ENCODE data around the gene FLT1. TPM values are rescaled to one million over a fixed set of nuclear protein-coding genes. Genes with fewer than 3 reads are reported as not detected.

Gene FLT1
- total RNA-seq, 1 experiment from 2014 or later, result 0.25 TPM

DNA sequence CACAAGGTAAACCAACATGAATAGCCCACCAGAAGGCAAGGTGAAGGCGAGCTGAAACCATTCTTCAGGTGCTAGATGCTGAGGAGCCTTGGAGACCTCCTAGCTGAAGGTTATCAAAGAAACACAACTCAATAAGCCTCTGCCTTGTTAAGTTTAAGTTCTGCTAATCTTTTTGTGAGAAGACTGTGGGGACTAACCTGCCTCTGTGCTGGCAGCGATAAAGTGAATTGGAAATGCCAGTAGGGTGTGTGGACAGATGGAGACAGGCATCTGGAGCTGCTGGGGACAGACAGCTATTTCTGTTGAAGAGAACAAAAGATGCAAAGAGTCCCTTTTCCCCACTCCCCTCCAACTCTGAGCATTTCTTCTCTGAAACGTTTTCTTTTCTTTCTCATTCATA is 33.5 kb upstream of the FLT1 start:
- Histone ChIP-seq H3K27me3 (ENCODE audit: insufficient read depth, low read length) (no peaks in the 10 kb centered on the region), H3K79me2 (ENCODE audit: insufficient read depth, low read length) (no peaks in the 10 kb centered on the region), H3K4me3 (replicated peaks in 1 of 2; ENCODE audit: low read depth in 1 of 2, low read length in 2 of 2) (no peak overlapping the region), H3K9ac (ENCODE audit: low read length) (no peak overlapping the region), H4K20me1 (ENCODE audit: insufficient read depth) (no peaks in the 10 kb centered on the region), H3K36me3 (ENCODE audit: control insufficient read depth in 1 of 2, insufficient read depth in 2 of 2, low read length in 2 of 2) (no peaks in the 10 kb centered on the region), H3K4me1 (ENCODE audit: control insufficient read depth in 1 of 2, insufficient read depth in 2 of 2, low read length in 2 of 2) (peaks cover 0 to 7% of the 10 kb centered on the region in 2 experiments; a peak in 1 of 4 replicates), H3K9me2 (ENCODE audit: insufficient read depth) (no peaks in the 10 kb centered on the region), H3K4me2 (ENCODE audit: low read length) (no peak overlapping the region), H3K27ac (ENCODE audit: low read depth, low read length) (no peak overlapping the region), H2AFZ (ENCODE audit: low read depth, low read length, poor library complexity, severe bottlenecking) (no peak overlapping the region), H3K9me3 (ENCODE audit: control insufficient read depth in 1 of 2, insufficient read depth in 1 of 2, low read depth in 1 of 2, low read length in 2 of 2) (no peaks in the 10 kb centered on the region)
- CTCF ChIA-PET, result no interaction called here
- RAD21 ChIA-PET (ENCODE audit: low non-redundant PET in 1 of 2, low total read pairs in 2 of 2, uncharacterized antibody in 2 of 2, unreplicated experiment in 2 of 2), result no interaction called here
- intact Hi-C loops (cut with micrococcal nuclease), result loop anchor here (5.0 kb wide), 1 partner anchor 269 kb away; no protein-coding TSS in a partner anchor
- ATAC-seq (no peak), DNase-seq (ENCODE audit: low read depth, low spot score) (no peak)
- POLR2A ChIA-PET, result no interaction called here
- TF ChIP-seq, protein P1, sequence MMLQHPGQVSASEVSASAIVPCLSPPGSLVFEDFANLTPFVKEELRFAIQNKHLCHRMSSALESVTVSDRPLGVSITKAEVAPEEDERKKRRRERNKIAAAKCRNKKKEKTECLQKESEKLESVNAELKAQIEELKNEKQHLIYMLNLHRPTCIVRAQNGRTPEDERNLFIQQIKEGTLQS (IDR thresholded peaks at IDR 0.05), result no peak
- no peak for TF ChIP-seq TCF7L2 (IDR thresholded peaks at IDR 0.05; ENCODE audit: borderline replicate concordance, extremely low read depth, insufficient read depth, insufficient read length)
- TF ChIP-seq, protein P2, sequence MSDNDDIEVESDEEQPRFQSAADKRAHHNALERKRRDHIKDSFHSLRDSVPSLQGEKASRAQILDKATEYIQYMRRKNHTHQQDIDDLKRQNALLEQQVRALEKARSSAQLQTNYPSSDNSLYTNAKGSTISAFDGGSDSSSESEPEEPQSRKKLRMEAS (IDR thresholded peaks at IDR 0.05), result no peak
- TF ChIP-seq POLR2AphosphoS5 (IDR thresholded peaks at IDR 0.05; ENCODE audit: low read depth, low read length), result no peak
- TF ChIP-seq SP1 (IDR thresholded peaks at IDR 0.05; ENCODE audit: low read depth), result no peak
- no peak for TF ChIP-seq EZH2 (IDR thresholded peaks at IDR 0.05)
- TF ChIP-seq, protein P3, sequence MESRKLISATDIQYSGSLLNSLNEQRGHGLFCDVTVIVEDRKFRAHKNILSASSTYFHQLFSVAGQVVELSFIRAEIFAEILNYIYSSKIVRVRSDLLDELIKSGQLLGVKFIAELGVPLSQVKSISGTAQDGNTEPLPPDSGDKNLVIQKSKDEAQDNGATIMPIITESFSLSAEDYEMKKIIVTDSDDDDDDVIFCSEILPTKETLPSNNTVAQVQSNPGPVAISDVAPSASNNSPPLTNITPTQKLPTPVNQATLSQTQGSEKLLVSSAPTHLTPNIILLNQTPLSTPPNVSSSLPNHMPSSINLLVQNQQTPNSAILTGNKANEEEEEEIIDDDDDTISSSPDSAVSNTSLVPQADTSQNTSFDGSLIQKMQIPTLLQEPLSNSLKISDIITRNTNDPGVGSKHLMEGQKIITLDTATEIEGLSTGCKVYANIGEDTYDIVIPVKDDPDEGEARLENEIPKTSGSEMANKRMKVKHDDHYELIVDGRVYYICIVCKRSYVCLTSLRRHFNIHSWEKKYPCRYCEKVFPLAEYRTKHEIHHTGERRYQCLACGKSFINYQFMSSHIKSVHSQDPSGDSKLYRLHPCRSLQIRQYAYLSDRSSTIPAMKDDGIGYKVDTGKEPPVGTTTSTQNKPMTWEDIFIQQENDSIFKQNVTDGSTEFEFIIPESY (IDR thresholded peaks at IDR 0.05; ENCODE audit: extremely low read depth, insufficient replicate concordance, low read length), result no peak
- TF ChIP-seq REST (IDR thresholded peaks at IDR 0.05; ENCODE audit: low read depth), result no peak
- TF ChIP-seq SRF (IDR thresholded peaks at IDR 0.05; ENCODE audit: low read depth), result no peak
- no TSS peak for BruUV-seq (replicated peaks)
